Activated CD8-positive, alpha-beta memory T cell treated with anti-CD3 and anti-CD28 coated beads for 1 hour (primary cell): ENCODE data around the gene PIP4K2B.
A peak's percentile ranks its signal among the peaks of the same experiment; 100 is the strongest.

ENCODE experiments used
- DNase-seq, 2 donors: peaks; one replicate each; pipeline ENCODE4 v3.0.0-alpha.2; 2020; ENCODE audit warnings: low read depth in 1 of 2; ENCODE audit errors: extremely low read depth in 1 of 2

PIP4K2B gene

DNA sequence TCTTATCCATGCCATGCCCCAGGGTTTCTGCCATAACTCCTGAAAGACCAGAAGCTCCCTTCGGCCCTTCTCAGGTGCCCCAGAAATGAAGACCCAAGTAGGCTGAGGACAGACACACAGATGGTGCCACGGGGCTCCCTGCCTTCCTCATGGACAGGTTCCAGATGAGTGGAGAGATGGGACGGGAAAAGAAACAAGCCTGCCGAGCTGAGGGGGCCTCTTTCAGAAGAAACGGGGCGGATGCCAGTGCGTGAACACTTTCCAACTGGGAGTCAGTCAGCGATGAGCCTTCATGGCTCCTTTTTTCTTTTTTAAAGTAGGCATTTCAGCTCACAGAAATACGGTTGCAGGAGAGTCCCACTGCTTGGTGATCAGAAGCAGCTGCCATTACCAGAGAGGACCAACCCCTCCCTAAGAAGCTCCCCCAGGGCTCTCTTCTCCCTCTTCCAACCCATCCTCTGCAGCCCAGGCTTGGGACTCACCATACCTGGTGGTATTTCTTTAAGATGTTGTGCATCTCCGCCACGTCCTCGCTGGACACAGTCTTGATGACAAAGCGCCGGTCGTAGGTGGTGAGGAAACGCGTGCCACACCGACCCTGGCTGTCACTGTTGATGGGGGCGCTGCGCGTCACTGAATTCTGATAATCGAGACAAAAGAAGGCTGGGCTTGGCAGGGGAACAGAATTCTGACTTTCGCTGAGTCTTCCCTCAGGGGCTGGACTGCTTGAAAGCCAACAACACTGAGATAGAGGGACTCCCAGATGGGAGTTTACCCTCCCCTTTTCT lies 19.2 kb downstream of the PIP4K2B start:
- no peak for DNase-seq

DNA sequence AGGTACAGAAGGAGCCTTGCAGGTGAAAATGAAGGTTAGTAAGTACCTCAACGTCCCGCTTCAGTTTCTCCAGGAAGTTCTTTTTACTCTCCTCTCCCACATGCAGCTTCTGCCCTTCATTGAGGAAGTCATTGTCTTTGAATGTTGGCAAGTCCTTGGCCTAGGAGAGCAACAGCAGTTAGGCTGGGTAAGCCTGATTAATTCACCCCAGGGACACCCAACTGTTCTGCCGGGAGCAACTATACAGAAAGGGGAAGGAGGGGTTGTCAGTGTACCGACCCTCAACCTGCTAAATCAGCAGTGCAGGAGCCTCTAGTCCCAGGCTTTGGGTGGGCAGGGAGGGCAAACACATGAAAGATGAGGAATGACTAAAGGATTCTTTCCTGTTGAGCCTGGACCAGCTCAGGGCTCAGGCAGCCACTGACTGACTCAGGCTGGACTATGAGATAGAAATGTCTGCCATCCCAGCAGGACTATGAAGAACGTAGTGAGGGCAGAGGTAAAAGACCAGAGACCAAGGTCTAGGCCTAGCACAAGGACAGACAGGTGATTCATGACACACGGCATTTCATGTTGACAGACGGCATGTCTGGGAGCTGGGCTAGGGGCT lies 21.6 kb downstream of the PIP4K2B start:
- no peak for DNase-seq

DNA sequence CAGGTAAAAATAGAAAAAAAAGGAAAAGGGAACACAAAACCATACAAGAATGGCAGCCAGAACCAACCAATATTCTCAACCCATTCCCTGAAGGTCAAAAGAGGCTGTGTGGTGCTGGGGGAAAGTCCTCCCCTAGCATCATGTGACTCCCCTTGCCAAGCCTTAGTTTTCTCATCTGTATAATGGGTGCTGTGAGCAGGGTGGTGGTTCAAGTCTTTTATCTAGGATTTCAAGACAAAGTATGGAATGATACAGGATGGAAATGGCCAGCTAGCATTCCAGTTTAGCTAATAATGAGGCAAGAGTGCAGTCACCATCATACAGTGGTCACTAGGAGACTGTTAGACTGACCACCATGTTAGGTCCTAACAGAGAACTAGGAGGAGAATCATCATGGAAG lies 26.1 kb downstream of the PIP4K2B start:
- DNase-seq, result no peak

DNA sequence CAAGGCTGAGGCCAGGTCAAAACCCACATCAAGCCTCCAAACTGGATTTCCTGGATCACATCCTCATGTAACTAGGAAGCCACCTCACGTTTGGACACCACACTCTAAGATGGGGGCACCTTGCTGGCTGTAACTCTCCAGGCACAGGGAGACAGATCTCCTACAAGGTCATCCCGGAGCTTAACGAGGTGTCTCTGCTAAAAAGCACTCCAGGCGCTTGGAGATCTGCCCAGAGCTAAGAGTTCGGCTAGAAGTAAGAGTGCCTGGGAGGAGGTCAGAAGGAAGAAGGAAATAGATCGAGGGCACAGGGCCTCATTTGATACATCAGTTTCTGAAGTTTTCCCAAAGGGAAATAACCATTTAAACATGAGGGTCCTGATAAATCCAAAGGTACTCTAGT lies 30.9 kb downstream of the PIP4K2B start:
- no peak for DNase-seq

DNA sequence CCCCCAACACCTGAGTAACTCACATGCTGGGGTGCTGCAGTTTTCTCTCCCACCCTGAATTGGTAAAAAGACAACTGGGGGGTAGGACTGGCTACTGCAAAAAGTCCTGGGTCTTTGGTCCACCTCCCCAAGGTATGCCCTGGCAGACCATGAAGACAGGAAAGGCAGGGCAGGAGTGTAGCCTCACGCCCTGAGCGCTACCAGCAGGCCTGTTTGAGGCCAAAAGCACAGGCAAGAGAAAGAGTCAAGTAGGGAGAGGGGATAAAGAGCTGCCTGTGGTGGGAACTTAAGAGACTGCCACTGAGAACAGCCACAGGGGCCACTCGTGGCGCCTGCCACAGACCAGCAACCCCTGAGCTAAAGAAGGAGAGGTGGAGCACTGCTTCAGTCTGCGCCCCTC lies 33.0 kb downstream of the PIP4K2B start:
- no peak for DNase-seq

DNA sequence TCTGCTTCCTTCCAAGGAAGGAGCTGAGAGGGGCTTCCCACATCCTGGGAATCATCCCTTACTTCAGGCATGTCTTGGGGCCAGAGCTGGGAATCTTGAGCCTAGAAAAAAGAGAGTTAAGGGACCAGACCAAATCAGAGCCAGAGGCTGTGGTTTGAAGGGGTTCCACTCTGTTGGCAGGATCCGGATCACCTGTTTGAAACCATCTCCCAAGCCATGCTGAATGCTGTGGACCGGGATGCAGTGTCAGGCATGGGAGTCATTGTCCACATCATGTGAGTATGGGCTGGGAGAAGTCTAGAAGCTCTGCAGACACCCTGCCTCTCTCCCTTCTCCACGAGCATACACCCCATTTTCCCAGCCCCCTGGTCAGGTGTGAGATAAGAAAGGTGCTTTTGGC lies 37.1 kb downstream of the PIP4K2B start:
- no peak for DNase-seq

DNA sequence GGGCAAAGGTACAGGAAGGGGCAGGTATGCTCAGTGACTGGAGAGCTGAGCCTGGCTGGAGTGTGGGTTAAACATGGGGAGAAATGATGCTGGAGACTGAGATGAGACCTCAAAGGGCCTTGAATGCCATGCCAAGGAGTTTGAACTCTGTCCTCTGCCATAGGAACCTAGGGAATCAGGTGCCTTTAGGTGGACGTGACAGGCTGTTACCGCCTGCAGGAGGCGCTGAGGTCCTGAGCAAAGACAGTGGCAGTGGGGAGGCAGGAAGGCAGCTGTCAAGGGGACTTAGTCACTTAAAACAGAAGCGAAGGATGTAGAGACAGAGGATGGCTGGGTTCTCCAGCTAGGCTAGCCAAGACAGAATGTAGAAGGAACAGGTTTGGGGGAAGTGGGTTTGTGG lies 37.7 kb downstream of the PIP4K2B start:
- DNase-seq, result no peak

DNA sequence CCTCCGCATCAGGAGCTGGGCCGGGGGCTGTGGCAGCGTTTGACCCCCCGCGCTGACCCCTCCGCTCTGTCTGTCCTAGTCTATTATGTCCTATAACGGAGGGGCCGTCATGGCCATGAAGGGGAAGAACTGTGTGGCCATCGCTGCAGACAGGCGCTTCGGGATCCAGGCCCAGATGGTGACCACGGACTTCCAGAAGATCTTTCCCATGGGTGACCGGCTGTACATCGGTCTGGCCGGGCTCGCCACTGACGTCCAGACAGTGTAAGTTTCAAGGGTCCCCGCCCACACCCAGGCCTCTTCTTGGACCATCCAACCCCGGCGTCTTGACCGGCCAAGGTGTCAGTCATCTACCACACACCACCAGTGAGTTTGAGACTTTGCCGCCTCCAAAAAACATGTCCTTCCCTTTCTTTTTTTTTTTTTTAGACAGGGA lies 46.3 kb downstream of the PIP4K2B start:
- DNase-seq, result no peak

DNA sequence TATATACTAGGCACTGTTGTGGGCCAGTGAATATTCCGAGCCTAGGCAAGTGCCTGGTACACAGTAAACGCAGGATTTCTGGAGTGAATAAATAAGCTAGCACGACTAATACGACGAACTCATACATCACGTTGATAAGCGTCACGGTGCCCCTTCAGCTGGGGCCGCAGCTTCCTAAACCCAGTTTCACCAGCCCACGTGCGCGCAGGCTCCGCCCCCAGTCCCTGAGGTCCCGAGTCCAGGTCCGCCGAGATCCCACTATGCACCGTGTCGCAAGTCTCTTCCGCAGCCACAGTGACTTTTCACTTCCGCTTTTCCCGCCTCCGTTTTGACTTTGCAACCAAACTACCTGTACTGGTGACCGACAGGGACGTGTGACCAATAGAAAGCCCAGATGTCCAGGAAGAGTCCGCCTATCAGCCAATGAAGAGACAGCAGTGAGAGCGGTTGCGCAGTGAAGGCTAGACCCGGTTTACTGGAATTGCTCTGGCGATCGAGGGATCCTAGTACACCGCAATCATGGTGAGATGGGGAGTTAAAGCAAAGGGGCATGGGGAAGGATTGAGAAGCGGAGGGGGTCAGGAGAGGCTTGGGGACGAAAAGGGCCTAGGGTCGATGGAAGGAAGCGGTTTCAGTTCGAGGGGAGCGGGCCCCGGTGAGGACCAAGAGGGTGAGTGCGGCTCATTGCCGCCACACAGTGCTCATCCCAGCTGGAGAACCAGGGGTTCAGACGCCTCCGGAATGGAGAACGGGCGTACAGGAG lies 46.9 kb downstream of the PIP4K2B start, which contains the start of gene PSMB3:
PSMB3 (plus strand) TSS at position 434 of the 763 bp plus-strand sequence; CDS start at position 520, 86 bp downstream.
- peak; percentile 88 to 93 for DNase-seq

DNA sequence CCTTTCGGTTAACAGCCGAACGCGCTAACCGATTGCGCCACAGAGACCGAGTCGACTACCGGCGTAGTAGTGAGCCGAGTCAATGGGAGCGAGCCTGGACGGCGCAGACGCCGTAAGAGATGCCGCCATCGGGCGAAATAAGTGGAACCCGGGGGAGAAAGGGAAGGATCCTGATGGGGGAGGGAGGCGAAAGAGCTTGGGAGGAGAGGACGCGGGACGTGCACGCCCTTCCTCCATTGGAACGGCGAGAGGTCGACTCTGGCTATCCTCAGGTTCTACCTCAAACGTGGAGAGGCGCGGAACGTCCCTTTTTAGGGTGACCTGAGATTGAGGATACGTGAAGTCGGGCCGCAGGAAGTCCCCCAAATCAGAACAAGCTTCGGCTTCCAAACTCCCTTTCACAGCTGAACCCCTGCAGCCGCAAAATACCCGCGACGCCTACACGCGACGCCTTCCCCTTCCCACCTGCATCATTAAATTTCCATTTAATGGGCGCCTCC lies 47.5 kb downstream of the PIP4K2B start:
- peak; percentile 41 to 66 for DNase-seq

DNA sequence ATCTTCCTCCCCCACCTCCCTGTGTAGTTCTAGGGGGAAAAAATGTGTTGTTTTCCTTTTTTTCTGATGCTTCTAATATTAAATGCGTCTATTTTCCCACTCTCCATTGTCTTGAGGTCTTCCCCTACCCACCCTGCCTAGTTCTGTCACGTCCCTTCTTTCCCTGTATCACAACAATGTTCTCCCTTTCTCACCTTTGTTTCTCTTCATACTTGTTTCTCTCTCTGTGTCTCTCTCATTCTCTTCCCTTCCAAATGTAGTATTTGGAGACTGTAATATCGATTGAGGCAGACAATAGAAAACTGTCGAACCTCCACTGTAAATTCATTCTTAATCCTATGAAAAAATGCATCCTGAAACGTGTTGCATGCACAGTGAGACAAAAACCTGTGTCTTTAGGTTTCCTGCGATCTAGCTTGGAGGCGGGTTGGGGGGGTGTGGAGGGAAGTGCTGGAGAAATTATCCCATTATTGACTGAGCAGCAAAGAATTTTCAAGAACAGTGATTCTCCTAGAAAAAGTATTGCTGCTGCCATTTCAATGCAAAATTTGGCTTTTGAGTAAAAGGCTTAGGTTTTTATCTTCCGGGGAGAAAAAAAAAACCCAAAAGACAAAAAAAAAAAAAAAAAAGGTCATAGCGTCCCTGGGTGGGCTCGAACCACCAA lies 48.1 kb downstream of the PIP4K2B start:
- DNase-seq, result no peak

DNA sequence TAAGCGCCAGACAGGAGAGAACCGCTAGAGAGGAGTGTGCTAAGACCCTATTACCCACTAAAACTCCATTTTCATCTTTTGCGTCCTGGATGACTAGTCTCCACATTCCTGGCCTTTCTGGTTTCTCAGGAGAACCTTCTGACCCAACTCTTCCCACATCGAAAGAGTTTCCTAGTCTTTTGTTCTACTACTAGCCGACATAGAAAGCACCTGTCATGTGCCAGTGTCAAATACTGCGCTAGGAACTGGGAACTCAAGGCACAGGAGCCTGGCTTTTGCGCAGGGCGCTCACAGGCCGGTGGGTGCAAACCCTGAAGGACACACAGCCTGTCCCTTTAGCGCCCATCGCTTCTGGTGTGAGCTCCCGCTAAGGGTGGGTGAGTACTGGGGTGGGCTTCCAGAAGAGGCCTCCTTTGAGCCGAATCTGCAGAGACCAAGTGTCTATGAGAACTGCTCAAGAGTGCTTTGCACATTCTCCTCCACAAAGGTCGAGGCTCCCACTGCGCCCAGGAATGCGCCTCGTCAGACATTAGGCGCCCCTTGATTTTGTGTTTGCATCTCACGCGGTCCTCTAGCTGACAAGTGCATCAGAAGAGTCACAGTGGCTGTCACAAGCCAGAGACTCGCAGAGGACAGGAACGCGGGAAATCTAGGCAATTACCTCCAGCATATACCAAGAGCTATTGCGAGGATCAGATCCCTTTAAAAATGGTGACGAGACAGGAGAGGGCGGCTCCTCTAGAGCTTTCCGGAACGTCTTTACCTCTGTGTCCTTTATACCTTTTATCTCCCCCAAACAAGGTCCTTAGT lies 48.8 kb downstream of the PIP4K2B start:
- DNase-seq, result no peak

DNA sequence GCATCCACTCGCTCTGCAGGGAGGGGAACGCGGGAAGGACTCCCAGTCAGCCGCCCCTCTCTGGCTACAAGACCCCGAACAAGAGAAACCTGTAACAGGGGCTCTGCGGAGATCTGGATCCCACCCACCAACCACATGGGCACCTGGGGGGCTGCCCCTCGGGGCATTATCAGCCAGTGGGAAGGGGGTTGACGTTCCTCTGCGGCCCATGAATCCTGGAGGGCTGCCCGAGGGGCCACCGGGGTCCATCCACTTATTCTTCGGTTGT lies 49.4 kb downstream of the PIP4K2B start:
- no peak for DNase-seq

DNA sequence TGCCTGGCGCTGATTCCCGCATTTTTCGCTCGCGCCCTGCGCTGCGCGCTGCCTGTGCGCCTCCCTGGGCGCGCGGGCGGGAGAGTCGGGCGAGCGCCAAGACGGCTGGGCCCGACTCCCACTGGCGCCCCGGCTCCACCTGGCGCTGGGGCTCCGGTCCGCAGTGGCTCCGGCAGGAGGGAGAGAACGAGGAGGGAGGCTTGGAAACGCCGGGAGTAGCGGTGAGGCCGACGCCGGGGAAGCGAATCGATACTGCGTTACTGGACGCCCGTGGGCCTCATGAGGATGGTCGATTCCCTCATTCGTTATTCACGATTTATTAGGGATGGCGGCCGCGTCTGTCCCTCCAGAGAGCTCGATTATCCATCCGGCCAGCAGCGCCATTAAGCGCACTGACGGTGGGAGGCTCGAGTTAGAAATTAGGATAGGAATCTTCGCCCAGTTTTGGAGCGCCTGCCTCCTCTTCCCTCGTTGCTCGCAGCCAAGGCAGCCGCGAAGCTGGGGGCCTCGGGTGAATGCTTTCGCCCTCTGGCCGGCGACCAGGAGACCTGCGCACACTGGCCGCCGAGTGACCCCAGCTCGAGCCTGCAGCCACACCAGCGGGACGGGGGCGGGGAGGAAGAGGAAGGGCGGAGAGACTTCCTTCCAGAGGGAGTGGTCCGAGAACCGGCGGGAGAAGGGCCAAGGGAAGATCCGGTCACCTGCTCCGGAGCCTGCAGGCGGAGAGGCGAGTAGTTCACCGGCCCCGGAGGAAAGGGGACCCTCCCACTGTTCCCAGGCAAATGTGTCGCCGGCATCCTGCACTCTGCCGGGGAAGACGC lies 49.9 kb downstream of the PIP4K2B start:
- DNase-seq, result no peak

DNA sequence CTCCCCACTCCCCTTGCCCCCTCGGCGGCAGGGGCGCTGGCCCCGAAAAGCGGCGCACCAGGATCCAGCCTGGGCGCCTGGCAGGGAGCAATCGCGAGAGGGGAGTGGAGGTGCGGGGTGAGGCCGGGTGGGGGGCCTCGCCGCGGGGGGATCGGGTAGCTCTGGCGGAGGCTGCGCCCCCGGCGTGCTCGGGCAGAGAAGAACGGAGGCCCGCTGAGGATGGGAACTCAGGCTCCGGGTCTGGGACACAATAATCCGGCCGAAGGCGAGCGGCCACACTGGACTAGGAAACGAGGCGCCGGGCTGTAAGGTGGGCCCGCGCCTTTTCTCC lies 50.5 kb downstream of the PIP4K2B start:
- no peak for DNase-seq

DNA sequence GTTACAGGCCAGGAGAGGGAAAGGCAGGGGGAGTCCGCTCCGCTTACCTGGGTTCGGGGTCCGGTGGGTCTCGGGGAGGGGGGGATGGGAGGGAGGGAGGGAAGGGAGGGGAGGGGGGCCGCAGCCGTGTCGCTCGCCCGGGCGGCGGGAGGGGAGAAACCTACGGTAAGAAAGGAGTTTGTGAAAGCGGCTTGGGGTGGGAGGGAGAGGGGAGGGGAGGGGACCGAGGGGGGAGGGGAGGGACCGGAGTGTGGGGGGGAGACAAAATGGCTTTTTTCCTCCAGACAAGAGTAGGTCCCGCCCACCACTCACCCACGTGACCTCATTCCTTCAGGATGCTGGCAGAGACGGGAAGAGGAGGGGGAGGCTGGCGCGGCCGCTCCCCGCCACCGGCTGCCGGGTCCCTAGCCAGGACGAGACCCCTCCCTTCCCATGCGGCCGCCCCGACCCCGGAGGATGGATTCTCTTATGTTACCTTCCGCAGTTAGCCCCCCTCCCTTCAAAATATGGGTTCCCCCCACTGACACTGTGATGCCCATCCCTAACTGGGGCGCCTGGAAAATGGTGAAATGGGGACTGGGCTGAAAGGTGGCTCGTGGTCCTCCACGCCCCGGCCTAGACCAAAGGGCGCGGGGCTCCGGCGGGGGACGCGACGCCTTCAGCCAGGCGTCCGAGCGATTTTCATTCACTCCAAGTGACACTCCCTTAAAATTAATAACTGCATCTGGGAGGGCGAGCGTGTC lies 51.0 kb downstream of the PIP4K2B start, which contains the start of gene PCGF2:
PCGF2 (minus strand) TSS at position 188 of the 743 bp plus-strand sequence. CDS start 7,934 bp downstream, outside the sequence.
- DNase-seq, result no peak

DNA sequence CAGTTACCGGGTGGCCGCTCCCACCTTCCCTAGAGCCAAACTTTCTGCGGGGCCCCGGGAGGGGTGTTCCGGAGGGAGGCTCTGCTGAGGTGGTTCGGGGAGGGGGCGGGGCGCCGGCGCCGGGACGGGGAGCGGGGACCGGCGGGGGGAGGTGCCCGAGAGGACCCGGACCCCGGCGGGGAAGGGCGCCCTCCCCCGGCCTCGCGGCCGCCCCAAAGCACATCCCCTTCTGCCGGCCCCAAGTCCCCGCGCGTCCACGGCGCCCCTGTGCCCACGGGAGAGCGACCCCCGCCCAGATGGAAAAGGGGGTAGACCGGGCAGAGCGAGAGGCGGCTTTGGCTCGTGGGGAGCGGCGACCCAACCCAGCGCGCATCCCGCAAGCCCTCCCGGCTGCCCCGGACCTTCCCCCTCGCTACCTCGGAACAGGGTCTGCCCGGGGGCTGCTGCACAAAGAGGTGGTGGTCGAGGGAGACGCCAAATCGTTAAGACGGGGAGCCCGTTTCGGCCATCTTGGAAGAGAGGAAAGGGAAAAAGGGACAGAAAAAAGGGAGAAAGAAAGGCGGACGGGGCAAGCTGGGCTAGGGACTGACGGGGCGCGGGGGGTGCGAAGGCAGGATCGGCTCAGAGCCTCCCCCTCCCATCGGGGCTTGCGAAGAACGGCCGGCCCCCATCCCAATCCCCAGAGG lies 51.8 kb downstream of the PIP4K2B start:
- no peak for DNase-seq

DNA sequence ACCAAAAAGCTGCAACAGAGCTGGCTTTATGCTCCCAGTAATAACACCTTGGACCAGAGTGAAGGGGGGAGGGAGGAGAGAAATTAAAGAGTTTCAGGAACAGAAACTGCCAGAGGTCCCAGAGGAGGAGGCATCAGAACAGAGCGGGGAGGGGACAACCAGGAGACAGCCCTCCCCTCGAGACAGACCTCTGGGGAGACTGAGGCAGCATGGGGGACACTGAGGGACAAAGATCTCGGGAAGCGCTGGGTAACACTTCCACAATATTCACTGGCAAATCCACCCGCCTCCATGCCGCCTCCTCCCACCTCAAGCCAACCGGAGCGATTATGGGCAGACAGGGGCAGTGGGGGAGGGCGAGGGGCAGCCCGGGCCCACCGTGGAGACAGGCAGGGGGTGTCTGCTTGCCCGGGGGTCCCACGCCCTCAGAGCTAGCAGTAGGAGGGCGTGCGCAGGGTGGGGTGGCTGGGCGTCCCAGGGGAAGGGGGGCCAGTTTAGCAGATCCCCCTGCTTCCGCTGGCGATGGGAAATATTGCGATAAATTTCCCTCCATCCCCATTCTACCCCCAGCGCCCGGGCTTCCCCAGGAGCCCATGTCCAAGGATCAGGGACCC lies 52.4 kb downstream of the PIP4K2B start:
- no peak for DNase-seq
